HL-60 (cell line): ENCODE measurements around the gene PCLAF.

Source experiments
- DNase-seq, 2 experiments: peaks; one replicate each; pipeline ENCODE4 v3.0.0-alpha.2; 2010 to 2020; ENCODE audit warnings: low read depth in 1 of 2, low spot score in 1 of 2
- H3K27ac ChIP-seq: fragments of 250-450 bp; sonication (Bioruptor Pico); replicated peaks from 2 replicates; pipeline ENCODE4 v1.5.1; 2020; ENCODE audit warnings: mild to moderate bottlenecking, moderate library complexity
- H3K27me3 ChIP-seq: fragments of 250-450 bp; sonication (Bioruptor Pico); 2 replicates; pipeline ENCODE4 v1.5.1; 2021; ENCODE audit warnings: mild to moderate bottlenecking, moderate library complexity; ENCODE audit not compliant: insufficient read depth, poor library complexity, severe bottlenecking
- H3K4me3 ChIP-seq: replicated peaks from 2 replicates; pipeline ENCODE4 v1.5.1; 2011; ENCODE audit warnings: mild to moderate bottlenecking, control low read depth, low read length; ENCODE audit not compliant: insufficient read depth
- CTCF ChIP-seq: IDR thresholded peaks from one replicate; pipeline ENCODE4 v1.5.1; 2011; ENCODE audit warnings: low read length, control low read depth, inconsistent platforms; ENCODE audit not compliant: insufficient read depth
- GABPA ChIP-seq: IDR thresholded peaks from 2 replicates; pipeline ENCODE4 v1.6.1; 2012; ENCODE audit warnings: low read depth
- POLR2AphosphoS5 ChIP-seq: IDR thresholded peaks from 2 replicates; pipeline ENCODE4 v1.6.1; 2012; ENCODE audit warnings: low read depth
- REST ChIP-seq: IDR thresholded peaks from 2 replicates; pipeline ENCODE4 v1.6.1; 2012; ENCODE audit warnings: low read depth; ENCODE audit not compliant: insufficient replicate concordance
- SPI1 ChIP-seq: IDR thresholded peaks from 2 replicates; pipeline ENCODE4 v1.6.1; 2012; ENCODE audit warnings: low read depth, mild to moderate bottlenecking, borderline replicate concordance

The PCLAF gene

GRCh38 chr15:64425221-64425620 lies 44.0 kb upstream of the PCLAF start:
- no peaks in the 10 kb centered on the region for H3K27me3 ChIP-seq
- no peak overlapping the region for H3K27ac ChIP-seq
- no peak overlapping the region for H3K4me3 ChIP-seq
- TF ChIP-seq CTCF, result no peak
- DNase-seq, result no peak

- Histone ChIP-seq H3K27ac (no peak overlapping the region), H3K27me3 (no peaks in the 10 kb centered on the region), H3K4me3 (no peak overlapping the region)
- DNase-seq, result no peak
- TF ChIP-seq SPI1, result no peak
- TF ChIP-seq CTCF, result no peak
- TF ChIP-seq GABPA, result no peak
- TF ChIP-seq POLR2AphosphoS5, result no peak
- TF ChIP-seq REST, result no peak
Observed at GRCh38 chr15:64423970-64424369, 42.7 kb upstream of the PCLAF start.

GRCh38 chr15:64422697-64423096 lies 41.5 kb upstream of the PCLAF start:
- DNase-seq, result no peak

GRCh38 chr15:64412216-64412615 lies 31.0 kb upstream of the PCLAF start:
- Histone ChIP-seq H3K27me3 (no peaks in the 10 kb centered on the region), H3K4me3 (no peak overlapping the region), H3K27ac (no peak overlapping the region)
- DNase-seq, result no peak
- TF ChIP-seq CTCF (no peak), GABPA (no peak), SPI1 (no peak), REST (no peak), POLR2AphosphoS5 (no peak)

More at GRCh38 chr15:64422697-64423096, 41.5 kb upstream of the PCLAF start:
- no peak overlapping the region for H3K4me3 ChIP-seq
- no peak overlapping the region for H3K27ac ChIP-seq
- TF ChIP-seq POLR2AphosphoS5, result no peak
- TF ChIP-seq GABPA, result no peak
- no peaks in the 10 kb centered on the region for H3K27me3 ChIP-seq
